HepG2 (cell line): ENCODE results near the gene SRP72. TPM values are rescaled to one million over a fixed set of nuclear protein-coding genes. Genes with fewer than 3 reads are reported as not detected.

ENCODE experiments used
- ARNT ChIP-seq: fragments of 450-650 bp; IDR thresholded peaks from 2 replicates; pipeline ENCODE4 v1.6.1; 2017
- ETV6 ChIP-seq: sonication (generic); formaldehyde crosslinking; conservative IDR thresholded peaks from 2 replicates; pipeline ENCODE4 v1.4.0; 2020; ENCODE audit warnings: missing genetic modification reagents
- ISX ChIP-seq: sonication (generic); formaldehyde crosslinking; conservative IDR thresholded peaks from 2 replicates; pipeline ENCODE4 v1.5.0; 2020; ENCODE audit warnings: missing genetic modification reagents
- KAT2B ChIP-seq: fragments of 150-350 bp; IDR thresholded peaks from 2 replicates; pipeline ENCODE4 v1.6.1; 2014; ENCODE audit warnings: low read depth, low read length, borderline replicate concordance
- MXI1 ChIP-seq: IDR thresholded peaks from 3 replicates; pipeline ENCODE4 v1.6.1; 2012; ENCODE audit warnings: low read depth, low read length, inconsistent platforms, borderline replicate concordance
- NRL ChIP-seq: sonication (generic); formaldehyde crosslinking; IDR thresholded peaks from 2 replicates; pipeline ENCODE4 v1.5.0; 2020; ENCODE audit warnings: missing genetic modification reagents, mild to moderate bottlenecking, moderate library complexity, borderline replicate concordance
- POLR2AphosphoS2 ChIP-seq: IDR thresholded peaks from 2 replicates; pipeline ENCODE4 v1.6.1; 2011; ENCODE audit warnings: low read depth, low read length, improper control_type of control experiment
- RCOR2 ChIP-seq: IDR thresholded peaks from 2 replicates; pipeline ENCODE4 v1.6.1; 2016; ENCODE audit warnings: missing biosample characterization, missing genetic modification reagents
- RFX3 ChIP-seq: IDR thresholded peaks from 2 replicates; pipeline ENCODE4 v1.6.1; 2016; ENCODE audit warnings: missing biosample characterization, missing genetic modification reagents
- SP1 ChIP-seq, 2 experiments: fragments of 450-650 bp in 1 of 2; sonication (generic) in 1 of 2; formaldehyde crosslinking in 1 of 2; IDR thresholded peaks; 2 replicates each; pipeline versions ENCODE4 v1.4.0 to v1.6.1; 2016 to 2020; ENCODE audit warnings: missing genetic modification reagents in 1 of 2
- TCF12 ChIP-seq, 2 experiments: fragments of 450-650 bp in 1 of 2; sonication (generic) in 1 of 2; formaldehyde crosslinking in 1 of 2; IDR thresholded peaks; 2 replicates each; pipeline versions ENCODE4 v1.6.1 to v1.8.0; 2017 to 2022; ENCODE audit warnings: antibody characterized with exemption in 1 of 2, mild to moderate bottlenecking in 1 of 2, missing genetic modification reagents in 1 of 2, moderate library complexity in 1 of 2
- ZBTB7B ChIP-seq: sonication (generic); formaldehyde crosslinking; IDR thresholded peaks from 2 replicates; pipeline ENCODE4 v1.4.0; 2020; ENCODE audit warnings: missing genetic modification reagents
- ZKSCAN8 ChIP-seq: IDR thresholded peaks from 2 replicates; pipeline ENCODE4 v1.6.1; 2016; ENCODE audit warnings: borderline replicate concordance, missing genetic modification reagents, missing compliant biosample characterization
- ZNF101 ChIP-seq: sonication (generic); formaldehyde crosslinking; IDR thresholded peaks from 2 replicates; pipeline ENCODE4 v1.4.0; 2020; ENCODE audit warnings: mild to moderate bottlenecking, low read depth, missing genetic modification reagents, borderline replicate concordance
- ZNF30 ChIP-seq: sonication (generic); formaldehyde crosslinking; IDR thresholded peaks from 2 replicates; pipeline ENCODE4 v1.5.0; 2020; ENCODE audit warnings: mild to moderate bottlenecking, missing genetic modification reagents
- ZNF382 ChIP-seq: sonication (generic); formaldehyde crosslinking; IDR thresholded peaks from 2 replicates; pipeline ENCODE4 v1.5.0; 2020; ENCODE audit warnings: missing genetic modification reagents, mild to moderate bottlenecking, borderline replicate concordance
- ZNF605 ChIP-seq: sonication (generic); formaldehyde crosslinking; IDR thresholded peaks from 2 replicates; pipeline ENCODE4 v1.8.0; 2022; ENCODE audit warnings: mild to moderate bottlenecking, missing genetic modification reagents
- ZNF772 ChIP-seq: sonication (generic); formaldehyde crosslinking; IDR thresholded peaks from 2 replicates; pipeline ENCODE4 v1.5.0; 2020; ENCODE audit warnings: mild to moderate bottlenecking, missing genetic modification reagents
- ZUFSP ChIP-seq: sonication (generic); formaldehyde crosslinking; IDR thresholded peaks from 2 replicates; pipeline ENCODE4 v1.9.0; 2021; ENCODE audit warnings: missing genetic modification reagents, mild to moderate bottlenecking, borderline replicate concordance
- polyA plus RNA-seq, 8 experiments: library from polyadenylated mRNA; depleted of rRNA in 3 of 8; stranded (reverse) in 7 of 8; unstranded in 1 of 8; fragments of >200 nt; fragmentation: Illumina TruSeq in 4 of 8; extraction: Trizol in 4 of 8; gene quantifications; 2 replicates each; pipeline versions ENCODE4 v1.2.1 to v1.2.3, GENCODE V29; 2011 to 2016; ENCODE audit warnings: low read depth in 4 of 8, missing spikeins in 1 of 8, mixed read lengths in 1 of 8; ENCODE audit not compliant: insufficient read depth in 1 of 8
- total RNA-seq, 5 experiments: library from RNA; depleted of rRNA; stranded (reverse); fragments of >200 nt; fragmentation: Illumina TruSeq; extraction: Trizol; gene quantifications; 2 replicates each; pipeline ENCODE4 v1.2.3, GENCODE V29; 2016; ENCODE audit warnings: low read depth in 1 of 5
- TF ChIP-seq, protein P1 (sequence below): IDR thresholded peaks from 2 replicates; pipeline ENCODE4 v1.6.1; 2016; ENCODE audit warnings: missing compliant biosample characterization, missing genetic modification reagents, borderline replicate concordance
- TF ChIP-seq, protein P2 (sequence below): sonication (generic); formaldehyde crosslinking; IDR thresholded peaks from 2 replicates; pipeline ENCODE4 v1.5.0; 2020; ENCODE audit warnings: missing genetic modification reagents
- TF ChIP-seq, protein P3 (sequence below): sonication (generic); formaldehyde crosslinking; IDR thresholded peaks from 2 replicates; pipeline ENCODE4 v1.8.0; 2022; ENCODE audit warnings: missing genetic modification reagents, mild to moderate bottlenecking, inconsistent platforms, borderline replicate concordance
- TF ChIP-seq, protein P4 (sequence below): sonication (generic); formaldehyde crosslinking; IDR thresholded peaks from 2 replicates; pipeline ENCODE4 v1.4.0; 2020; ENCODE audit warnings: missing genetic modification reagents; ENCODE audit errors: not compliant biosample characterization

The SRP72 gene
- total and polyA plus RNA-seq, 2 of the 13 experiments (the other 11 are each of a cell fraction or from before 2014, with no cell fraction given), result 64.9 to 75.6 TPM

GRCh38 chr4:56435140-56435926 lies 32.1 kb upstream of the SRP72 start, which contains the start of gene PPAT (continued):
- TF ChIP-seq, protein P1, sequence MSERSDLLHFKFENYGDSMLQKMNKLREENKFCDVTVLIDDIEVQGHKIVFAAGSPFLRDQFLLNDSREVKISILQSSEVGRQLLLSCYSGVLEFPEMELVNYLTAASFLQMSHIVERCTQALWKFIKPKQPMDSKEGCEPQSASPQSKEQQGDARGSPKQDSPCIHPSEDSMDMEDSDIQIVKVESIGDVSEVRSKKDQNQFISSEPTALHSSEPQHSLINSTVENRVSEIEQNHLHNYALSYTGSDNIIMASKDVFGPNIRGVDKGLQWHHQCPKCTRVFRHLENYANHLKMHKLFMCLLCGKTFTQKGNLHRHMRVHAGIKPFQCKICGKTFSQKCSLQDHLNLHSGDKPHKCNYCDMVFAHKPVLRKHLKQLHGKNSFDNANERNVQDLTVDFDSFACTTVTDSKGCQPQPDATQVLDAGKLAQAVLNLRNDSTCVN (CRISPR knock-in tag), result 0 out of 2 replicates have a peak, but pooled peaks have one; percentile 11
- TF ChIP-seq POLR2AphosphoS2, result no peak
- TF ChIP-seq, protein P2, sequence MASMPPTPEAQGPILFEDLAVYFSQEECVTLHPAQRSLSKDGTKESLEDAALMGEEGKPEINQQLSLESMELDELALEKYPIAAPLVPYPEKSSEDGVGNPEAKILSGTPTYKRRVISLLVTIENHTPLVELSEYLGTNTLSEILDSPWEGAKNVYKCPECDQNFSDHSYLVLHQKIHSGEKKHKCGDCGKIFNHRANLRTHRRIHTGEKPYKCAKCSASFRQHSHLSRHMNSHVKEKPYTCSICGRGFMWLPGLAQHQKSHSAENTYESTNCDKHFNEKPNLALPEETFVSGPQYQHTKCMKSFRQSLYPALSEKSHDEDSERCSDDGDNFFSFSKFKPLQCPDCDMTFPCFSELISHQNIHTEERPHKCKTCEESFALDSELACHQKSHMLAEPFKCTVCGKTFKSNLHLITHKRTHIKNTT (CRISPR knock-in tag), result no peak
- TF ChIP-seq ETV6 (CRISPR knock-in tag), result no peak
- no peak for TF ChIP-seq RFX3 (CRISPR knock-in tag)
- TF ChIP-seq RCOR2 (CRISPR knock-in tag), result no peak
- no peak for TF ChIP-seq ZKSCAN8
- no peak for TF ChIP-seq ARNT
- TF ChIP-seq, protein P3, sequence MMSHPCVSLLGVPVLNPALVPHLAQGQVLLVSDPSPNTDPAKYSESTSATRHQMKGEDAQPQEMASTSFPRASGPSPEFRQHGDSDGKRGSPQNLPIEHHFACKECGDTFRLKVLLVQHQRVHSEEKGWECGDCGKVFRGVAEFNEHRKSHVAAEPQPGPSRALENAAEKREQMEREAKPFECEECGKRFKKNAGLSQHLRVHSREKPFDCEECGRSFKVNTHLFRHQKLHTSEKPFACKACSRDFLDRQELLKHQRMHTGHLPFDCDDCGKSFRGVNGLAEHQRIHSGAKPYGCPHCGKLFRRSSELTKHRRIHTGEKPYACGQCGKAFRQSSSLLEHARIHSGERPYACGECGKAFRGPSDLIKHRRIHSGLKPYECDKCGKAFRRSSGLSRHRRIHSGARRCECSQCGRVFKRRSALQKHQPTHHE (CRISPR knock-in tag), result peak; percentile 72
- TF ChIP-seq ZNF605, result peak; percentile 93
- TF ChIP-seq NRL (CRISPR knock-in tag), result no peak; the same call in 1 of the 2 replicates
- TF ChIP-seq ZBTB7B (CRISPR knock-in tag), result peak; percentile 75
- TF ChIP-seq, protein P4, sequence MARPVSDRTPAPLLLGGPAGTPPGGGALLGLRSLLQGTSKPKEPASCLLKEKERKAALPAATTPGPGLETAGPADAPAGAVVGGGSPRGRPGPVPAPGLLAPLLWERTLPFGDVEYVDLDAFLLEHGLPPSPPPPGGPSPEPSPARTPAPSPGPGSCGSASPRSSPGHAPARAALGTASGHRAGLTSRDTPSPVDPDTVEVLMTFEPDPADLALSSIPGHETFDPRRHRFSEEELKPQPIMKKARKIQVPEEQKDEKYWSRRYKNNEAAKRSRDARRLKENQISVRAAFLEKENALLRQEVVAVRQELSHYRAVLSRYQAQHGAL (CRISPR knock-in tag), result peak; percentile 14
- no peak; the same call in 1 of the 2 replicates for TF ChIP-seq SP1 (IDR thresholded peaks at IDR 0.05)
- peak; percentile 86 for TF ChIP-seq SP1 (CRISPR knock-in tag; IDR thresholded peaks at IDR 0.05)
- no peak for TF ChIP-seq ZNF101 (CRISPR knock-in tag)
- TF ChIP-seq KAT2B, result no peak
- TF ChIP-seq ZNF30 (CRISPR knock-in tag), result no peak
- TF ChIP-seq ZNF772 (CRISPR knock-in tag), result 0 out of 2 replicates have a peak, but pooled peaks have one; percentile 32
- no peak for TF ChIP-seq TCF12 (IDR thresholded peaks at IDR 0.05)
- TF ChIP-seq TCF12 (CRISPR knock-in tag; IDR thresholded peaks at IDR 0.05), result no peak; the same call in 1 of the 2 replicates
- peak; percentile 98 for TF ChIP-seq MXI1
- peak; percentile 41; the same call in 1 of the 2 replicates for TF ChIP-seq ISX (CRISPR knock-in tag)
- no peak for TF ChIP-seq ZNF382 (CRISPR knock-in tag)
- no peak for TF ChIP-seq ZUFSP (CRISPR knock-in tag)
